HG03045 (cell line): ENCODE measurements around the gene STXBP6.
"Not testable (repeated sequence)": the region's sequence is repeated elsewhere in the genome, so short reads cannot be mapped to it uniquely, and the experiment has no call there.

Experiments
- ATAC-seq: cut with Tn5 transposase; IDR thresholded peaks from one replicate; pipeline ENCODE4 v1.9.1; 2021; ENCODE audit warnings: mild to moderate bottlenecking, moderate library complexity; ENCODE audit not compliant: unreplicated experiment

Gene STXBP6

GRCh38 chr14:24774187-24774915 lies 275.6 kb downstream of the STXBP6 start:
- ATAC-seq = no peak

DNA sequence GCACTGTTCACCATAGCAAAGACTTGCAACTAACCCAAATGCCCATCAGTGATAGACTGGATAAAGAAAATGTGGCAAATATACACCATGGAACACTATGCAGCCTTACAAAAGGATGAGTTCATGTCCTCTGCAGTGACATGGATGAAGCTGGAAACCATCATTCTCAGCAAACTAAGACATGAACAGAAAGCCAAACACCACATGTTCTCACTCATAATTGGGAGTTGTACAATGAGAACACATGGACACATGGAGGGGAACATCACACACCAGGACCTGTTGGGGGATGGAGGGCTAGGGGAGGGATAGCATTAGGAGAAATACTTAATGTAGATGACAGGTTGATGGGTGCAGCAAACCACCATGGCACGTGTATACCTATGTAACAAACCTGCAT lies 276.4 kb downstream of the STXBP6 start:
- not testable (repeated sequence) for ATAC-seq

DNA sequence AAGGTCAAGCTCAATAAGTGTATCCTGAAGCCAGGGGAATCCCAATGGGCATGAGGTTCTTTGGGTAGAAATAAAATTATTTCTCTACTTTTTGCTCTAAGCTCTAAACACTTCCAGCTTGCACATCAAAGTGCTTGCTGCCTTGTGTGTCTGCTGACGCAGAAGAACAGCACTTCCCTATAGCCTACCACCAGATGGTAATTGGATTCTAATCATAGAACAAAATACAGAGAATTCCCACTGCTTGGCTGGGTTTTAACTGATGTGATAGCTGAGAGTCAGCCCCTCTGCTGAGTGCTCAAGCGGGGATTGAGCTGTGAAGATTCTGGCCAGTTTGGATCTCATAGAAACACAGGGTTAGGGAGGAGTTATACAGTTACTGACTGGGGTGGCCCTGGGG lies 283.5 kb downstream of the STXBP6 start:
- ATAC-seq = no peak

DNA sequence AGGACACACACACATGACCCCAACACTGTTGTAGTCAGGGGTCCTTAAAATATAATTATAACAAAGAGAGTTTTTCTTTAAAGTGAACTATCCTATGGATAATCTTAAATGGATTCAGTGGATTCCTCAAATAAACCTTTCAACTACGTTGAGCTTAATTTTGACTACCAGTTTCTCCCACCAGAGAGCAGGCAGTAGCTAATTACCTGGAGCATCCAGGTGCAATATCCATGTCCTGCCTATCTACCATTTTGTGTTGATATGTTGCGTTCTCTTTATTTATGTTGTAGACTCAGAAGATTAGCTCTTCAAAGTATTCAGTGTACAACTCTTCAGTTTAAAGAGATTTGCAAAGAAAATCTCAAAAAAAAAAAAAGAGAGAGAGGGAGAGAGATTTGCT lies 288.8 kb downstream of the STXBP6 start:
- ATAC-seq = no peak
